ENCODE results near the gene B9D1.

DNA sequence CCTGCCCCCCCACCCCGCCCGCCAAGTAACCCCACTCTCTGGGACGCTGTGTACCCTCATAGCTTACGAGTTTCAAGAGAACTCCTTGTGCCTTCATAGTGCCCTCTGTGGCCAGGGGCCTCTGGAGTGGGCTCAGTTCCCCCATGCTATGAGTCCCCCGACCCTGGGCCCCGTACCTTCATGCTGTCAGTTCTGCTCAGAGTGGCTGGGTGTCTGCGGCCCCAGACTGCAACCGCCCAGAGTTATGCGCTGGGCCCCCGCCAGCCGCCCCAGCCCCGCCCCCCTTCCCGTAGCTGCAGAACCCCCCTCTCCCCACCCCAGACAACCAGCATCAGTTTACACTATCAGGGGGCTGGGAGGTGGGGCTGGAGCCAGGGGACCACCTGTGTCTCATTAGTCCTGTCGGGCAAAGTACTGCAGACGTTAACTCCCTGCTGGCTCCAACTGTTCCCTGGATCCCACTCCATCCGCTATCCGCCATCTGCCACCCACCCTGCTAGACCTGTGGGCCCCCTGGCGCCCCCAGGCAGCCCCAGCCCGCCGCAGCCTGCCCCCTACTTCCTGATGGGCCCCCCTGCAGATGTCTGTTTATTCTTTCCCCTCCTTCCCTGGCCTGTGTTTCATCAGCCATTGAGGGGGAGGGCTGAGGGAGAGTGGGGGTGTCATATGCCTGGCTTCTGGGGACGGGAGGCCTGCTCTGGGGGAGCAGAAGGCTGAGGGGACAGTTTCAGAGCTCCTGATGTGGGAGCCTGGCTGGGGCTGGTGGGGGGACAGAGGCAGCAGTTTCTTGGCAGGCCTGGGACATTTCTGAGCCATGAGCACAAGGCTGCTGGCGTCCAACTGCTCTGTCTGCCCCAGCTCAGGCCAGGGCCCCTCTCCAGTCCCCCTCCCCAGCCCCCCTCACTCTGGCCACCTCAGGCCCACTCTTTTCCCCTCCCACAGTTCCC, 24.7 kb upstream of the B9D1 start, which contains the start of gene MFAP4:
- TF ChIP-seq, protein P1, sequence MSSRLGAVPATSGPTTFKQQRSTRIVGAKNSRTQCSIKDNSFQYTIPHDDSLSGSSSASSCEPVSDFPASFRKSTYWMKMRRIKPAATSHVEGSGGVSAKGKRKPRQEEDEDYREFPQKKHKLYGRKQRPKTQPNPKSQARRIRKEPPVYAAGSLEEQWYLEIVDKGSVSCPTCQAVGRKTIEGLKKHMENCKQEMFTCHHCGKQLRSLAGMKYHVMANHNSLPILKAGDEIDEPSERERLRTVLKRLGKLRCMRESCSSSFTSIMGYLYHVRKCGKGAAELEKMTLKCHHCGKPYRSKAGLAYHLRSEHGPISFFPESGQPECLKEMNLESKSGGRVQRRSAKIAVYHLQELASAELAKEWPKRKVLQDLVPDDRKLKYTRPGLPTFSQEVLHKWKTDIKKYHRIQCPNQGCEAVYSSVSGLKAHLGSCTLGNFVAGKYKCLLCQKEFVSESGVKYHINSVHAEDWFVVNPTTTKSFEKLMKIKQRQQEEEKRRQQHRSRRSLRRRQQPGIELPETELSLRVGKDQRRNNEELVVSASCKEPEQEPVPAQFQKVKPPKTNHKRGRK (CRISPR knock-in tag; IDR thresholded peaks at IDR 0.05; ENCODE audit: borderline replicate concordance) = no peak
- TF ChIP-seq IRF2 (CRISPR knock-in tag; IDR thresholded peaks at IDR 0.05; ENCODE audit: borderline replicate concordance, low read depth) = no peak
- TF ChIP-seq, protein P2, sequence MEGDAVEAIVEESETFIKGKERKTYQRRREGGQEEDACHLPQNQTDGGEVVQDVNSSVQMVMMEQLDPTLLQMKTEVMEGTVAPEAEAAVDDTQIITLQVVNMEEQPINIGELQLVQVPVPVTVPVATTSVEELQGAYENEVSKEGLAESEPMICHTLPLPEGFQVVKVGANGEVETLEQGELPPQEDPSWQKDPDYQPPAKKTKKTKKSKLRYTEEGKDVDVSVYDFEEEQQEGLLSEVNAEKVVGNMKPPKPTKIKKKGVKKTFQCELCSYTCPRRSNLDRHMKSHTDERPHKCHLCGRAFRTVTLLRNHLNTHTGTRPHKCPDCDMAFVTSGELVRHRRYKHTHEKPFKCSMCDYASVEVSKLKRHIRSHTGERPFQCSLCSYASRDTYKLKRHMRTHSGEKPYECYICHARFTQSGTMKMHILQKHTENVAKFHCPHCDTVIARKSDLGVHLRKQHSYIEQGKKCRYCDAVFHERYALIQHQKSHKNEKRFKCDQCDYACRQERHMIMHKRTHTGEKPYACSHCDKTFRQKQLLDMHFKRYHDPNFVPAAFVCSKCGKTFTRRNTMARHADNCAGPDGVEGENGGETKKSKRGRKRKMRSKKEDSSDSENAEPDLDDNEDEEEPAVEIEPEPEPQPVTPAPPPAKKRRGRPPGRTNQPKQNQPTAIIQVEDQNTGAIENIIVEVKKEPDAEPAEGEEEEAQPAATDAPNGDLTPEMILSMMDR (IDR thresholded peaks at IDR 0.05) = no peak
- TF ChIP-seq, protein P3, sequence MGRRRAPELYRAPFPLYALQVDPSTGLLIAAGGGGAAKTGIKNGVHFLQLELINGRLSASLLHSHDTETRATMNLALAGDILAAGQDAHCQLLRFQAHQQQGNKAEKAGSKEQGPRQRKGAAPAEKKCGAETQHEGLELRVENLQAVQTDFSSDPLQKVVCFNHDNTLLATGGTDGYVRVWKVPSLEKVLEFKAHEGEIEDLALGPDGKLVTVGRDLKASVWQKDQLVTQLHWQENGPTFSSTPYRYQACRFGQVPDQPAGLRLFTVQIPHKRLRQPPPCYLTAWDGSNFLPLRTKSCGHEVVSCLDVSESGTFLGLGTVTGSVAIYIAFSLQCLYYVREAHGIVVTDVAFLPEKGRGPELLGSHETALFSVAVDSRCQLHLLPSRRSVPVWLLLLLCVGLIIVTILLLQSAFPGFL (CRISPR knock-in tag; IDR thresholded peaks at IDR 0.05; ENCODE audit: borderline replicate concordance) = no peak
- TF ChIP-seq, protein P4, sequence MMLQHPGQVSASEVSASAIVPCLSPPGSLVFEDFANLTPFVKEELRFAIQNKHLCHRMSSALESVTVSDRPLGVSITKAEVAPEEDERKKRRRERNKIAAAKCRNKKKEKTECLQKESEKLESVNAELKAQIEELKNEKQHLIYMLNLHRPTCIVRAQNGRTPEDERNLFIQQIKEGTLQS (CRISPR knock-in tag; conservative IDR thresholded peaks at IDR 0.05) = no peak
- TF ChIP-seq OVOL2 (CRISPR knock-in tag; IDR thresholded peaks at IDR 0.05; ENCODE audit: borderline replicate concordance) = no peak
- no peak for TF ChIP-seq FOXJ3 (CRISPR knock-in tag; IDR thresholded peaks at IDR 0.05; ENCODE audit: borderline replicate concordance)
- TF ChIP-seq, protein P5, sequence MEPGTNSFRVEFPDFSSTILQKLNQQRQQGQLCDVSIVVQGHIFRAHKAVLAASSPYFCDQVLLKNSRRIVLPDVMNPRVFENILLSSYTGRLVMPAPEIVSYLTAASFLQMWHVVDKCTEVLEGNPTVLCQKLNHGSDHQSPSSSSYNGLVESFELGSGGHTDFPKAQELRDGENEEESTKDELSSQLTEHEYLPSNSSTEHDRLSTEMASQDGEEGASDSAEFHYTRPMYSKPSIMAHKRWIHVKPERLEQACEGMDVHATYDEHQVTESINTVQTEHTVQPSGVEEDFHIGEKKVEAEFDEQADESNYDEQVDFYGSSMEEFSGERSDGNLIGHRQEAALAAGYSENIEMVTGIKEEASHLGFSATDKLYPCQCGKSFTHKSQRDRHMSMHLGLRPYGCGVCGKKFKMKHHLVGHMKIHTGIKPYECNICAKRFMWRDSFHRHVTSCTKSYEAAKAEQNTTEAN (CRISPR knock-in tag; IDR thresholded peaks at IDR 0.05) = no peak
- TF ChIP-seq, protein P6, sequence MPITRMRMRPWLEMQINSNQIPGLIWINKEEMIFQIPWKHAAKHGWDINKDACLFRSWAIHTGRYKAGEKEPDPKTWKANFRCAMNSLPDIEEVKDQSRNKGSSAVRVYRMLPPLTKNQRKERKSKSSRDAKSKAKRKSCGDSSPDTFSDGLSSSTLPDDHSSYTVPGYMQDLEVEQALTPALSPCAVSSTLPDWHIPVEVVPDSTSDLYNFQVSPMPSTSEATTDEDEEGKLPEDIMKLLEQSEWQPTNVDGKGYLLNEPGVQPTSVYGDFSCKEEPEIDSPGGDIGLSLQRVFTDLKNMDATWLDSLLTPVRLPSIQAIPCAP (CRISPR knock-in tag; IDR thresholded peaks at IDR 0.05) = no peak

Measured in WTC11 (cell line).